Measurements from ENCODE around the gene PAX7.

PAX7 gene

DNA sequence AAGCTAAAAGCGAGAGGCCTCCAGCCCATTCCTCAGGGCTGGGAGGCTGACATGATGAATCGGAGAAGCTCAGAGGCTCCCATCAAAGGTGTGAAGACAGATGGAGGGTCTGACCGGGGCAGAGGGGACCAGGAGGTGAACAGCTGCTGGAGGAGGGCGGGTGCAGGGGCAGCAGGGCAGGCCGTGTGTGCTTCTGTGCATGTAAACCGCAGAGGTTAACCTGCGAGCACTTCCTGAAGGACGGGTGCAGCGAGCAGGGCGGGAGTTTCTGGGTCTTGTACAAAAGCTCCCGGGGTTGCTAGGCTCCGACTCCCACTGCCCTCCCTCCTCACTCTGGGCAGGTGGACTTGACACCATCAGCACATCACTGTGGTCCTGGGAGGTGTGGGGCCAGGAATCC lies 75.2 kb downstream of the PAX7 start:
- ATAC-seq (no peak), DNase-seq (no peak)

GRCh38 chr1:18707696-18708257 lies 77.1 kb downstream of the PAX7 start:
- no peak for DNase-seq
- ATAC-seq, result peak; percentile 44

GRCh38 chr1:18710002-18710401 lies 79.4 kb downstream of the PAX7 start:
- no peak for DNase-seq
- ATAC-seq, result no peak

DNA sequence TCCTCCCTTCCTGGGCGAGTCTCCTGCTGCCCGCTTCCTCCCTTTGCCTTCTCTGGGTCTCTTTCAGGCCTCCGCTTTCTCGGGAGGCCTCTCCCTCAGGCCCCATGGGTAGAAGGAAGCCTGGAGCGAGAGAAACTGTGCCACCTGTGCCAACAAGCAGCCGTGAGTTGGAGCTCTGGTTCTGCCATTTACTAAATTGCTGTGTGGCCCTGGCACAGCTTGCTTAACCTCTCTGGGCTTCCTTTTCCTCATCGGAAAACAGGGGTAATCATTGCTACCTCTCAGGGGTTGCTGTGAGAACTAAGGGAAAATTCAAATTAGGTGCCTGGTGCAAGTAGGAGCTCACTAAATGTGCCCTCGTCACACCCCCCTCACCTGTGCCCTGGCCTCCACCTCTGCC lies 80.4 kb downstream of the PAX7 start:
- DNase-seq (no peak), ATAC-seq (no peak)

DNA sequence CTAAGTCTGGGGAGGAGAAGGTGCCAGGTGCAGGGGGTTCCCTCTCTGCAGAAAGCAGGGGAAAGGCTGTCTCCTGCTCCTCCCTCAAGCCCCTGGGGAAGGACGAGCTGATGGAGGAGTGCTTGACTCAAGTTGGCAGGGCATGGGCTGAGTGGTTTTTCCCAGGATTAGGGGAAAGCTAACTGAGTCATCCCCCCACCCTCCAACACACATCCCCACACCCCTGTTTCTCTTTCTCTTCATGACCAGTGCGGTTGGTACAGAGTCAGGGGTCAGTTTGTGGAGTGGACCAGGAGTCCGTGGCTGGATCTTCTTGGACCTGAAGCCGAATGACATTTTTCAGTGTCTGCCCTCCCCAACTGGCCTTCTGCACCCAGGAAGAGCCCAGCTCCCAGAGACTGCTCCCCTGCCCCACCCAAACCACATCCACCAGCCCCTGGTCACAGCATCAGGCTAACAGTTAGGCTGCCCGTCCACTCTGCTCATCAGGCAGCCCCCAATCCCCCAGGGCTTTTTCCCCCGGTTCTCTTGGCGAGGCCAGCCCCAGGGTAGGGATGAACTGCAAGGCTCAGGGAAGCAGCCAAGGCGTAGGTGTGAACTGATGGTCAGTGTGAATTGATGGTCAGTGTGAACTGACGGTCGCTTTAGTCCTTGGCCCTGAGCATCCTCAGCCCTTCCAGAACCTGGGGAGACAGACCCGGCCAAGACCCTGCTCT lies 81.0 kb downstream of the PAX7 start:
- no peak for ATAC-seq
- no peak for DNase-seq

DNA sequence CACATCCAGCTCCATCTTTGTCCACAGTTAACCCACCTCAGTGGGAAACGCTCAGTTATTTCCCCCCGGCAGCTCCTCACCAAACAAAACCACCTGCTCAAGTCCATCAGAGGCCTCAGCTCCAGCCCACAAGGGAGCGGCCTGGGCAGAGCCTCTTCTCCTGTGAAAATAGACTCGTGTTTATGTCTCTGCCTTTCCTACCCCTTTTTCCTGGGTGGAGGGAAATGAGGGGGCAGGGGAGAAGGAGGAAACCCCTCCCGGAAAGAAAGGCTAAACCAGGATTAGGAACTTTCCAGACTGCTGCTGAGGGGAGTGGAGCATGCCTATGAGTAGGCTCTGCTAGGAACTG lies 81.6 kb downstream of the PAX7 start:
- ATAC-seq, result no peak
- no peak for DNase-seq

- ATAC-seq, result no peak
These were observed 83.9 kb downstream of the PAX7 start for GRCh38 chr1:18714404-18715175.

DNA sequence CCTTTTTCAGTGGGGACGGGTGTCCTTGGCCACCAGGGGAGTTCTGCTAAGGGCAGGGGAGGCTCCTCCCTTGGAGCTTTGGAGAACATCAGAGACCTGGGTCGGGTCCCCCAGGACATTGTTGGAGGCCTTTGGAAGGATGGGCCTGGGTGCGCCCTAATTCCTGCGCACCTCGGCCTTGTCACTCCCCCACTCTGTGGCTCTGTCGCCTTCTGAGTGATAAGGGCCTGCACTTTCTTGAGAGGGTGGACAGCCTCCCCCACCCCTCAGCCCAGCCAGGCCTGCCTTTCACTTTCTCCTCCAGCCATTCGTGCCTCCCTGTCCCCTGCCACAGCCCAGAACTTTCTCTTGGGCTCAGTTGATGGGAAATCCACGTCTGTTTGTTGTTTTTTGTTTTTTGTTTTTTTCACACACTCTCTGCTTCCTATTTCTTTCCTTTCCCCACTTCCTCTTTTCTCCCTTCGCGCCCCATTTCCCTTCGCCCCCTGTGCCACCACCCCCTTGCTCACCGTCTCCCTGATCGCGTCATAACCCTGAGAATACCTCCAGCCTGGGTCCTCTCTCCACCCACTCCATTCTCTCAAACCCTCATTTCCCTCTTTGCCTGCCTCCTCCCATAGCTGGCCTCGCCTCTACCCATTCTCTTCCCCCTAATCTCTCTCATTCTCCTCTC lies 85.6 kb downstream of the PAX7 start:
- DNase-seq (no peak), ATAC-seq (no peak)

More at GRCh38 chr1:18714404-18715175, 83.9 kb downstream of the PAX7 start:
- no peak for DNase-seq

- DNase-seq, result no peak
- no peak for ATAC-seq
These were observed 86.4 kb downstream of the PAX7 start for GRCh38 chr1:18716785-18717678.

- ATAC-seq, result no peak
- no peak for DNase-seq
These were observed 89.3 kb downstream of the PAX7 start for GRCh38 chr1:18719786-18720451.

DNA sequence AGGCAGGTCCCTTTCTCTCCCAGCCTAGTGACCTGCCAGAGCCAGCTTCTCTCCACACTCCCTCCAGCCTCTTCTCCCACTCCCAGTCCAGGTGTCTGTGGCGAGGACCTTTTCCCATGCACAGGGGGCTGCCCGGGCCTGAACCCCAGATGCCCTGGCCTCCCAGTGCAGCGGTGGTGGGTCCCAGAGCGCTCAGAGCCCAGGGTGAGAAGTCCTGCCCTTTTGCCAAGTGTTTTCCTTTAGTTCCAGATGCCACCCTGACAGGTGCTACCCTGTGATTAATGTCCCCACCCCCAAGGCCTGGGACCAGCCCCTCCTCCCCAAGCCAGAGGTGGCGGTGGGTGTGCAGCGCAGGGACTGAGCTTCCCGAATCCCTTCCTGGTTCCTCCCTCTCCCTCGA lies 90.4 kb downstream of the PAX7 start:
- ATAC-seq (no peak), DNase-seq (no peak)

- ATAC-seq, result no peak
- DNase-seq, result no peak
These were observed 91.1 kb downstream of the PAX7 start for GRCh38 chr1:18721776-18722175.

DNA sequence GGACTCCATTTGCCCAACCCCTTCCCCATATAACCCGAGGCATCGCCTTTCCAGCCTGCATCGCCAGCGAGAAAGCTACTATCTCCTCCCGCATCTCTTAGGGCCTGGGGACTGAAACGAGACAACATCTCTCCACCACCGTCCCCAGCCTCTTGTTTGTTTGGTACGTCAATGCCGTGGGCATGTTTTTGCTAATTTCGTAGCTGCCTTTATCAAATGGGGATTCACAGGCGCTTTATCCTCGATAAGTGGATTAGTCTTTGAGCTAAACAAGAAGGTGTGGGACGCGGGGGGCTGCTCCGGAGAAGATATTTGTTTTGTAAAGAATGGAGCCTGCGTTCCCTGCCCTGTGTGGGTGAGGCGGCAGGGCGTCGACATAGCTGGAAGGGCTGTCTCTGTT lies 91.6 kb downstream of the PAX7 start:
- ATAC-seq (no peak), DNase-seq (no peak)

GRCh38 chr1:18723206-18723605 lies 92.6 kb downstream of the PAX7 start:
- ATAC-seq (no peak), DNase-seq (no peak)

- ATAC-seq (no peak), DNase-seq (no peak)
These were observed 93.2 kb downstream of the PAX7 start for GRCh38 chr1:18723701-18724411.

DNA sequence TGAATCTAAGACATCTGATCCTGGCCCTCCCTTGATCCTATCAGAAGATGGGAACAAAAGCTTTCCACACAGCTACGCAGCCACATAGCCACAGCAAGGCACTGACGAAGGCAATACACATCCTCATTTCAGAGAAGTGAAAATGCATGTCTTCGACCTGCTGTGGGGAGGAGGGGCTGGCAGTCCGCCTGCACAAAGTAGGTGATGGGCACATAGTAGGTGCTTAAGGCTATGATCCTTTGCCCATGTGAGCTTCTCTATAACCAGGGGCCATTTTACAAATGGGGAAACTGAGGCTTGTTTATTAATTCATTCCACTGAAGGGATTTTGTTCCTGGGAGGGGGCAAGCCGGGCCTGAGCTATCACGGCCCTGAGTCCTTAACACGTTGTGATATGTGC lies 94.2 kb downstream of the PAX7 start:
- no peak for DNase-seq
- no peak for ATAC-seq

DNA sequence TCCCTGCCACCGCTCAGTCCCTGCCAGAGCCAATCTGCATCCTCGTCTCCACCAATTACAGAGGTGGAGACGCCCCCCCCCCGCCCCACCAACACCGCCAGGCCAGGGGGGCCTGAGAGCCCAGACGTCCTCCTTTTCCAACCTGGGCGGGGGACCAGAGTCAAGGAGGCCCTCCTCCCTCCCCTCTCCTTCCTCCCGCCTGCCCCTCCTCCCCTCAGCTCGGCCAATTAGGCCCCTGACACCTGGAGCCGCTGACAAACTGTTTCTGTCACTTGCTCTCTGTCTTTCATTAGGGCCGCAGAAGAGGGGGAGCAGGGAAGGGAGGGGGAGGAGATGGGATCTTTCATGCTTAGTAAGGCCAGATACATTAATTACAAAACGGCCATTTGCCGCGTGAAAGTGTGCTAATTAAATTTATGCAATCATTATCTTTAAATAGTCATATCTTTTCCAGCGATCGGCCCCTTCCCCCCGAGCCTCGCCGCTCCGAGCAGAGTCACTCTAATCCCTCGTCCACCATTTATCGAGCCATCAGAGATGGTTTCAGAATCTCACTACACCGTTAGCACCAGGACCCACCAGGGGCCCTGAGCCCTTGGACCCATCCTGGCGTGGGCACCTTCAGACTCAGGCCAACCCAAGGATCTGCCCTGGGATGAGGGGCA lies 94.7 kb downstream of the PAX7 start:
- no peak for DNase-seq
- ATAC-seq, result no peak

DNA sequence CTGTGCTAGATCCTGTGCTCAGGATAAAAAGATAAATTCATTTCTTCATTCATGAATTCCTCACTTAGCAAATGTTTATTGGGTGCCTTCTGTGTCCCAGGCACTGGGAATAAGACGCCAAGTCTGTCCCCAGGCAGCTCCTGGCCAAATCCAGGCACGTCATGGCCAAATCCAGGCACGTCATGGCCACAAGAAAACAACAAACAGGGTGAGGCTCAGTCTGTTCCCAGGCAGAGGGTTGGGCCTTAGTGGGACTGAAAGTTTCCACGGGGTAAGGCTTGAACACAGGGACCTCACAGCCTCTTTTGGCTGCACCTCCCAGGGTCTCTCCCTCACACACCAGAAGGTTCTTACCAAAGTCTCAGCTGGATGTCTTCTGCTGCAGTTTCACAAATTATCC lies 95.7 kb downstream of the PAX7 start:
- ATAC-seq (no peak), DNase-seq (no peak)

- DNase-seq, result no peak
- no peak for ATAC-seq
These were observed 97.3 kb downstream of the PAX7 start for GRCh38 chr1:18727956-18728355.

- DNase-seq, result no peak
- ATAC-seq, result no peak
These were observed 99.7 kb downstream of the PAX7 start for GRCh38 chr1:18730321-18730720.
